HCT116 (cell line): ENCODE measurements around the gene ACOT11. TPM values are rescaled to one million over a fixed set of nuclear protein-coding genes. Genes with fewer than 3 reads are reported as not detected.

Experiments used
- ATAC-seq: fragments of 200-7000 bp; cut with Tn5 transposase; 2 replicates; pipeline ENCODE4 v1.9.1; 2020; ENCODE audit warnings: mild to moderate bottlenecking, moderate library complexity
- BruUV-seq: library from RNA; stranded (reverse); fragments of 400-500 nt; replicated peaks from 2 replicates; lab custom pipeline; 2021; lab: Mats Ljungman, UMichigan
- CTCF ChIA-PET: fragments of 300-600 bp; sonication (Branson Sonifier 250); formaldehyde crosslinking; loops from one replicate; lab custom pipeline; 2021; ENCODE audit warnings: antibody characterized with exemption; lab: Charles Lee
- POLR2A ChIA-PET: fragments of 300-600, 350-600 bp; sonication (Branson Sonifier 250); formaldehyde crosslinking; loops from one replicate; lab custom pipeline; 2021; ENCODE audit warnings: antibody characterized with exemption; lab: Charles Lee
- RAD21 ChIA-PET, 2 experiments: fragments of 300-600 bp; sonication (Branson Sonifier 250); formaldehyde crosslinking; loops; one replicate each; lab custom pipeline; 2023; ENCODE audit warnings: low total read pairs in 2 of 2; ENCODE audit not compliant: uncharacterized antibody in 2 of 2, unreplicated experiment in 2 of 2, low non-redundant PET in 1 of 2; lab: Charles Lee
- DNase-seq: peaks from one replicate; pipeline ENCODE4 v3.0.0-alpha.2; 2010; ENCODE audit warnings: low read depth, low spot score
- H2AFZ ChIP-seq: fragments of 200-600 bp; shearing (Covaris generic), sonication (generic); 2 replicates; pipeline ENCODE4 v1.6.1; 2017; ENCODE audit warnings: low read depth, mixed run types, mixed read lengths, antibody characterized with exemption, low read length; ENCODE audit not compliant: poor library complexity, severe bottlenecking
- H3K27ac ChIP-seq: 2 replicates; pipeline ENCODE4 v1.5.1; 2012; ENCODE audit warnings: low read depth, low read length
- H3K27me3 ChIP-seq: fragments of 200-600 bp; sonication (generic); 2 replicates; pipeline ENCODE4 v1.6.1; 2016; ENCODE audit warnings: mixed run types, low read length, mixed read lengths; ENCODE audit not compliant: insufficient read depth
- H3K36me3 ChIP-seq, 2 experiments: fragments of 200-500 bp in 1 of 2; fragments of 200-600 bp in 1 of 2; sonication (Bioruptor generic) in 1 of 2; sonication (generic) in 1 of 2; 2 replicates each; pipeline versions ENCODE4 v1.5.1 to v1.6.1; 2014 to 2016; ENCODE audit warnings: low read length in 2 of 2, inconsistent platforms in 1 of 2, mixed read lengths in 1 of 2, mixed run types in 1 of 2; ENCODE audit not compliant: insufficient read depth in 2 of 2, control insufficient read depth in 1 of 2
- H3K4me1 ChIP-seq, 2 experiments: fragments of 200-600 bp in 1 of 2; sonication (generic) in 1 of 2; 2 replicates each; pipeline versions ENCODE4 v1.5.1 to v1.6.1; 2012 to 2017; ENCODE audit warnings: low read length in 2 of 2, inconsistent platforms in 1 of 2, mild to moderate bottlenecking in 1 of 2, mixed read lengths in 1 of 2, mixed run types in 1 of 2, moderate library complexity in 1 of 2; ENCODE audit not compliant: insufficient read depth in 2 of 2, control insufficient read depth in 1 of 2
- H3K4me2 ChIP-seq: fragments of 200-600 bp; sonication (generic); 2 replicates; pipeline ENCODE4 v1.6.1; 2017; ENCODE audit warnings: mixed run types, low read length, mixed read lengths
- H3K4me3 ChIP-seq, 2 experiments: fragments of 200-600 bp in 1 of 2; sonication (generic) in 1 of 2; replicated peaks in 1 of 2; 2 replicates each; pipeline ENCODE4 v1.5.1; 2011 to 2016; ENCODE audit warnings: low read length in 2 of 2, control low read depth in 1 of 2, low read depth in 1 of 2, mild to moderate bottlenecking in 1 of 2, mixed read lengths in 1 of 2, mixed run types in 1 of 2
- H3K79me2 ChIP-seq: fragments of 200-600 bp; sonication (generic); 2 replicates; pipeline ENCODE4 v1.6.1; 2017; ENCODE audit warnings: mild to moderate bottlenecking, mixed run types, low read length, moderate library complexity, mixed read lengths; ENCODE audit not compliant: insufficient read depth
- H3K9ac ChIP-seq: fragments of 200-600 bp; sonication (generic); 2 replicates; pipeline ENCODE4 v1.6.1; 2016; ENCODE audit warnings: low read length, mixed read lengths
- H3K9me2 ChIP-seq: fragments of 200-600 bp; sonication (generic), shearing (Covaris generic); 2 replicates; pipeline ENCODE4 v1.6.1; 2017; ENCODE audit warnings: mixed run types, mild to moderate bottlenecking, moderate library complexity; ENCODE audit not compliant: insufficient read depth
- H3K9me3 ChIP-seq, 2 experiments: fragments of 200-500 bp in 1 of 2; fragments of 200-600 bp in 1 of 2; sonication (Bioruptor generic) in 1 of 2; sonication (generic) in 1 of 2; 2 replicates each; pipeline ENCODE4 v1.6.1; 2014 to 2017; ENCODE audit warnings: low read length in 2 of 2, mixed read lengths in 2 of 2, inconsistent platforms in 1 of 2, low read depth in 1 of 2, mild to moderate bottlenecking in 1 of 2, mixed run types in 1 of 2, moderate library complexity in 1 of 2; ENCODE audit not compliant: control insufficient read depth in 1 of 2, insufficient read depth in 1 of 2
- H4K20me1 ChIP-seq: fragments of 200-600 bp; sonication (generic), shearing (Covaris generic); 2 replicates; pipeline ENCODE4 v1.6.1; 2017; ENCODE audit warnings: mixed run types, mild to moderate bottlenecking, moderate library complexity; ENCODE audit not compliant: insufficient read depth
- CBX3 ChIP-seq: IDR thresholded peaks from 2 replicates; pipeline ENCODE4 v1.6.1; 2012; ENCODE audit warnings: low read depth
- ELF1 ChIP-seq: IDR thresholded peaks from 2 replicates; pipeline ENCODE4 v1.6.1; 2012; ENCODE audit warnings: low read depth, borderline replicate concordance
- EZH2phosphoT487 ChIP-seq: fragments of 200-600 bp; IDR thresholded peaks from 2 replicates; pipeline ENCODE4 v1.6.1; 2018; ENCODE audit warnings: antibody characterized with exemption, borderline replicate concordance
- RAD21 ChIP-seq: IDR thresholded peaks from 2 replicates; pipeline ENCODE4 v1.6.1; 2012; ENCODE audit warnings: low read depth, mild to moderate bottlenecking
- SRF ChIP-seq: IDR thresholded peaks from 2 replicates; pipeline ENCODE4 v1.6.1; 2012; ENCODE audit warnings: low read depth
- TCF7L2 ChIP-seq: IDR thresholded peaks from 2 replicates; pipeline ENCODE4 v1.7.0; 2011; ENCODE audit warnings: borderline replicate concordance, inconsistent platforms; ENCODE audit not compliant: insufficient read depth, insufficient read length; ENCODE audit errors: extremely low read depth
- YY1 ChIP-seq: IDR thresholded peaks from 2 replicates; pipeline ENCODE4 v1.6.1; 2011; ENCODE audit warnings: low read length, low read depth, moderate library complexity, mild to moderate bottlenecking; ENCODE audit not compliant: insufficient replicate concordance; ENCODE audit errors: extremely low read depth
- ZFX ChIP-seq: fragments of 450-650 bp; IDR thresholded peaks from 2 replicates; pipeline ENCODE4 v1.6.1; 2017
- ZNF274 ChIP-seq: fragments of 200-500 bp; sonication (Bioruptor generic); IDR thresholded peaks from 2 replicates; pipeline ENCODE4 v1.6.1; 2014; ENCODE audit warnings: mild to moderate bottlenecking, low read depth, low read length, inconsistent platforms
- intact Hi-C: fragments of 100-400 bp; cut with micrococcal nuclease; formaldehyde crosslinking; loops from 2 replicates; pipeline ENCODE4 v1.10.0; 2022
- total RNA-seq: library from RNA; stranded (reverse); gene quantifications from one replicate; pipeline ENCODE4 v1.2.1, GENCODE V29; 2021; ENCODE audit not compliant: unreplicated experiment
- TF ChIP-seq, protein P1 (sequence below): IDR thresholded peaks from 2 replicates; pipeline ENCODE4 v1.6.1; 2012; ENCODE audit warnings: low read depth
- TF ChIP-seq, protein P2 (sequence below), 3 experiments: fragments of 200-600 bp in 1 of 3; sonication (generic) in 1 of 3; IDR thresholded peaks in 2 of 3; conservative IDR thresholded peaks in 1 of 3; 2 replicates each; pipeline ENCODE4 v1.5.1; 2012 to 2017; ENCODE audit warnings: low read depth in 2 of 3, low read length in 2 of 3, antibody characterized with exemption in 1 of 3, borderline replicate concordance in 1 of 3, control low read depth in 1 of 3, mild to moderate bottlenecking in 1 of 3, mixed read lengths in 1 of 3, mixed run types in 1 of 3, moderate library complexity in 1 of 3; ENCODE audit not compliant: insufficient read depth in 1 of 3
- TF ChIP-seq, protein P3 (sequence below): IDR thresholded peaks from 2 replicates; pipeline ENCODE4 v1.6.1; 2011; ENCODE audit warnings: mild to moderate bottlenecking, low read length, moderate library complexity; ENCODE audit not compliant: insufficient replicate concordance; ENCODE audit errors: extremely low read depth

The ACOT11 gene
- total RNA-seq, 1 experiment from 2014 or later, result 31.1 TPM

DNA sequence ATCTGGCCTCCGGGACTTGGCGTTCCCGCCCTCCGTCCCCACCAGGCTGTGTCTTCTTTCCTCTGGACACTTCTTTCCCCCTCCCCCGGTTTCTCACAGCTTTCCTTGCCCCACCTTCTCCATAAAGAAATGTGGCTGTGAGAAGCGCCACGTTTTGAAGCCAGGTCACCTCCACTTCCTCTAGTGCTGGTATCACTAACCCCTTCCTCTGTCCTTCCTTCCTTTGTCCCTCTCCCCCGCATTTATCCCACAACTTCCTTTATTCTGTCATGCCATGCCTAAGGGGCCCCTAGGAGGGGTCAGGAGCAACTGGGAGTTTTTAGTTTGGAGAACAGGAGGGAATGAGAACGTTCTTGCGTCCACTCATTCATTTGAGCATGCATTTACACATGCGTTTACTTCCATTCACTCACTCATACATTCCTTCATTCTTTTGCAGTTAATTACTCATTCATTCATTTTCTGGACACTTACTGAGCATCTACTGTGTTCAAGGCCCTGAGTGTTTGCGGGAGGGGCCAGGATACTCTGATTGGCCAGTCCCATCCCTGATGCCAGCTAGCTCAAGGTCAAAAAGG lies 5.0 kb upstream of the ACOT11 start (continued):
- no peak for TF ChIP-seq YY1
- TF ChIP-seq SRF, result no peak
- TF ChIP-seq ELF1, result no peak
- no peak for TF ChIP-seq ZNF274
- TF ChIP-seq, protein P1, sequence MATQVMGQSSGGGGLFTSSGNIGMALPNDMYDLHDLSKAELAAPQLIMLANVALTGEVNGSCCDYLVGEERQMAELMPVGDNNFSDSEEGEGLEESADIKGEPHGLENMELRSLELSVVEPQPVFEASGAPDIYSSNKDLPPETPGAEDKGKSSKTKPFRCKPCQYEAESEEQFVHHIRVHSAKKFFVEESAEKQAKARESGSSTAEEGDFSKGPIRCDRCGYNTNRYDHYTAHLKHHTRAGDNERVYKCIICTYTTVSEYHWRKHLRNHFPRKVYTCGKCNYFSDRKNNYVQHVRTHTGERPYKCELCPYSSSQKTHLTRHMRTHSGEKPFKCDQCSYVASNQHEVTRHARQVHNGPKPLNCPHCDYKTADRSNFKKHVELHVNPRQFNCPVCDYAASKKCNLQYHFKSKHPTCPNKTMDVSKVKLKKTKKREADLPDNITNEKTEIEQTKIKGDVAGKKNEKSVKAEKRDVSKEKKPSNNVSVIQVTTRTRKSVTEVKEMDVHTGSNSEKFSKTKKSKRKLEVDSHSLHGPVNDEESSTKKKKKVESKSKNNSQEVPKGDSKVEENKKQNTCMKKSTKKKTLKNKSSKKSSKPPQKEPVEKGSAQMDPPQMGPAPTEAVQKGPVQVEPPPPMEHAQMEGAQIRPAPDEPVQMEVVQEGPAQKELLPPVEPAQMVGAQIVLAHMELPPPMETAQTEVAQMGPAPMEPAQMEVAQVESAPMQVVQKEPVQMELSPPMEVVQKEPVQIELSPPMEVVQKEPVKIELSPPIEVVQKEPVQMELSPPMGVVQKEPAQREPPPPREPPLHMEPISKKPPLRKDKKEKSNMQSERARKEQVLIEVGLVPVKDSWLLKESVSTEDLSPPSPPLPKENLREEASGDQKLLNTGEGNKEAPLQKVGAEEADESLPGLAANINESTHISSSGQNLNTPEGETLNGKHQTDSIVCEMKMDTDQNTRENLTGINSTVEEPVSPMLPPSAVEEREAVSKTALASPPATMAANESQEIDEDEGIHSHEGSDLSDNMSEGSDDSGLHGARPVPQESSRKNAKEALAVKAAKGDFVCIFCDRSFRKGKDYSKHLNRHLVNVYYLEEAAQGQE, result no peak
- no peak for TF ChIP-seq TCF7L2
- no peak for TF ChIP-seq CBX3
- no peak for TF ChIP-seq EZH2phosphoT487
- no peak for TF ChIP-seq RAD21

DNA sequence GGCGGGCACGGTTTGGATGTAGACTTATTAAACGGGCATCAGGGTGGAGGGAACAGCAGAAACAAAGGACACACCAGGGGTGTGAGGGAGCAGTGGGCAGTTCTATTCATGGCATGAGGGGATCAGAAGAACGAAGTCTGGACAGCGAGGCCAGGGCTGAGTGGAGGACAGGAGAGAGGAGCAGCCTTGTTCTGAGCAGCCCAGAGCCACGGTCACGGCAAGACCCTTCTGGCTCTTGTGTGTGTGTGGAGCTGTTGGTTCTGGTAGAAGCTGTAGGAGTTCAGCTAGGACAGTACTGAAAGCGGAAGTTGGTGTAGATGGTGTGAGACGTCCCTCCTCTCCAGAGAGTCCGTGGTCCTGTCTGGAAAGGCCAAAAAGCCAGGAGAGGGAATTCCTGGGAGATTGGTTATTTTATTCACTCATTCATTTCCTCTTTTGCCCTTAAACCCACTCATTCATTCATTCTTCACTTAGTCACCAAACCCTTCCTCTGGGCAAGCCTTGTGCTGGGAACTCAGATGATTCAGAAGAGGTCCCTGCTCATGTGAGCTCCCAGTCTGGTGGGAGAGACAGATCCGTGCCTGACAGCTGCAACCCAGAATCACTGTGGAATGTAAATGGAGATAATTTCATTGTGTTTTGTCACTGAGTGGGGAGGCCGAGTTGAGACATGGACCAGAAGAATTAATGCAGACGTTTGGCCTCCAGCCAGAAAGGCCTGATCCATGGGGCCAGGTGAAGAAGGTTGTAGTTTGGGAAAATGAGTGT lies 4.1 kb upstream of the ACOT11 start:
- ChIA-PET RAD21 (no interaction called here), CTCF (no interaction called here), POLR2A (no interaction called here)
- Histone ChIP-seq H3K79me2 (no peaks in the 10 kb centered on the region), H3K9me2 (no peaks in the 10 kb centered on the region), H3K4me3 (0 out of 4 replicates have a peak overlapping the region, but pooled peaks of 1 of the 2 experiments have one; percentile 61), H3K36me3 (no peaks in the 10 kb centered on the region), H3K9me3 (no peaks in the 10 kb centered on the region), H3K27me3 (no peaks in the 10 kb centered on the region), H3K4me1 (peaks cover 28 to 39% of the 10 kb centered on the region in 2 experiments), H4K20me1 (no peaks in the 10 kb centered on the region), H3K9ac (no peak overlapping the region), H2AFZ (no peak overlapping the region), H3K27ac (peak overlapping the region; percentile 90), H3K4me2 (peak overlapping the region; percentile 84)
- ATAC-seq (no peak), DNase-seq (no peak)
- no TSS peak for BruUV-seq
- intact Hi-C loops, result no loop called here
- TF ChIP-seq, protein P2, sequence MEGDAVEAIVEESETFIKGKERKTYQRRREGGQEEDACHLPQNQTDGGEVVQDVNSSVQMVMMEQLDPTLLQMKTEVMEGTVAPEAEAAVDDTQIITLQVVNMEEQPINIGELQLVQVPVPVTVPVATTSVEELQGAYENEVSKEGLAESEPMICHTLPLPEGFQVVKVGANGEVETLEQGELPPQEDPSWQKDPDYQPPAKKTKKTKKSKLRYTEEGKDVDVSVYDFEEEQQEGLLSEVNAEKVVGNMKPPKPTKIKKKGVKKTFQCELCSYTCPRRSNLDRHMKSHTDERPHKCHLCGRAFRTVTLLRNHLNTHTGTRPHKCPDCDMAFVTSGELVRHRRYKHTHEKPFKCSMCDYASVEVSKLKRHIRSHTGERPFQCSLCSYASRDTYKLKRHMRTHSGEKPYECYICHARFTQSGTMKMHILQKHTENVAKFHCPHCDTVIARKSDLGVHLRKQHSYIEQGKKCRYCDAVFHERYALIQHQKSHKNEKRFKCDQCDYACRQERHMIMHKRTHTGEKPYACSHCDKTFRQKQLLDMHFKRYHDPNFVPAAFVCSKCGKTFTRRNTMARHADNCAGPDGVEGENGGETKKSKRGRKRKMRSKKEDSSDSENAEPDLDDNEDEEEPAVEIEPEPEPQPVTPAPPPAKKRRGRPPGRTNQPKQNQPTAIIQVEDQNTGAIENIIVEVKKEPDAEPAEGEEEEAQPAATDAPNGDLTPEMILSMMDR (IDR thresholded peaks at IDR 0.05 in 2 of 3, conservative IDR thresholded peaks at IDR 0.05 in 1 of 3; ENCODE audit: borderline replicate concordance in 1 of 3, insufficient read depth in 1 of 3, low read depth in 2 of 3, low read length in 2 of 3), result no peak
- TF ChIP-seq SRF (no peak), EZH2phosphoT487 (no peak), TCF7L2 (no peak), ZFX (no peak)
- TF ChIP-seq, protein P3, sequence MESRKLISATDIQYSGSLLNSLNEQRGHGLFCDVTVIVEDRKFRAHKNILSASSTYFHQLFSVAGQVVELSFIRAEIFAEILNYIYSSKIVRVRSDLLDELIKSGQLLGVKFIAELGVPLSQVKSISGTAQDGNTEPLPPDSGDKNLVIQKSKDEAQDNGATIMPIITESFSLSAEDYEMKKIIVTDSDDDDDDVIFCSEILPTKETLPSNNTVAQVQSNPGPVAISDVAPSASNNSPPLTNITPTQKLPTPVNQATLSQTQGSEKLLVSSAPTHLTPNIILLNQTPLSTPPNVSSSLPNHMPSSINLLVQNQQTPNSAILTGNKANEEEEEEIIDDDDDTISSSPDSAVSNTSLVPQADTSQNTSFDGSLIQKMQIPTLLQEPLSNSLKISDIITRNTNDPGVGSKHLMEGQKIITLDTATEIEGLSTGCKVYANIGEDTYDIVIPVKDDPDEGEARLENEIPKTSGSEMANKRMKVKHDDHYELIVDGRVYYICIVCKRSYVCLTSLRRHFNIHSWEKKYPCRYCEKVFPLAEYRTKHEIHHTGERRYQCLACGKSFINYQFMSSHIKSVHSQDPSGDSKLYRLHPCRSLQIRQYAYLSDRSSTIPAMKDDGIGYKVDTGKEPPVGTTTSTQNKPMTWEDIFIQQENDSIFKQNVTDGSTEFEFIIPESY, result no peak
